A673 (cell line): ENCODE measurements around the gene TRDMT1. TPM values are rescaled to one million over a fixed set of nuclear protein-coding genes. Genes with fewer than 3 reads are reported as not detected.

Experiments used
- BruUV-seq: library from RNA; stranded (reverse); fragments of 400-500 nt; replicated peaks from 2 replicates; lab custom pipeline; 2021; lab: Mats Ljungman, UMichigan
- CTCF ChIA-PET: fragments of 300-600 bp; sonication (Branson Sonifier 250); formaldehyde crosslinking; loops from one replicate; lab custom pipeline; 2022; ENCODE audit warnings: antibody characterized with exemption; lab: Charles Lee
- POLR2A ChIA-PET: fragments of 300-600 bp; sonication (Branson Sonifier 250); formaldehyde crosslinking; loops from one replicate; lab custom pipeline; 2022; ENCODE audit warnings: antibody characterized with exemption; ENCODE audit not compliant: low non-redundant PET; lab: Charles Lee
- DNase-seq: peaks from one replicate; pipeline ENCODE4 v3.0.0-alpha.2; 2015; ENCODE audit warnings: low spot score
- H3K27ac ChIP-seq: fragments of 200-600 bp; sonication (generic); 2 replicates; pipeline ENCODE4 v1.5.1; 2016; ENCODE audit warnings: mixed run types, low read depth, mild to moderate bottlenecking, mixed read lengths, antibody characterized with exemption, low read length; ENCODE audit not compliant: poor library complexity, severe bottlenecking
- H3K27me3 ChIP-seq: fragments of 200-600 bp; sonication (generic); replicated peaks from 2 replicates; pipeline ENCODE4 v1.6.1; 2017; ENCODE audit warnings: mixed run types, low read depth, mild to moderate bottlenecking, mixed read lengths, antibody characterized with exemption, low read length; ENCODE audit not compliant: insufficient read depth, poor library complexity
- H3K36me3 ChIP-seq: fragments of 200-600 bp; sonication (generic); 2 replicates; pipeline ENCODE4 v1.6.1; 2016; ENCODE audit warnings: mixed run types, mild to moderate bottlenecking, mixed read lengths, antibody characterized with exemption, low read length; ENCODE audit not compliant: insufficient read depth, poor library complexity, severe bottlenecking
- H3K4me1 ChIP-seq: fragments of 200-600 bp; sonication (generic); 2 replicates; pipeline ENCODE4 v1.6.1; 2017; ENCODE audit warnings: mixed run types, mild to moderate bottlenecking, mixed read lengths, antibody characterized with exemption, low read length; ENCODE audit not compliant: insufficient read depth, poor library complexity, severe bottlenecking
- H3K4me3 ChIP-seq: fragments of 200-600 bp; sonication (generic); 2 replicates; pipeline ENCODE4 v1.5.1; 2016; ENCODE audit warnings: low read depth, mixed run types, mild to moderate bottlenecking, mixed read lengths, low read length; ENCODE audit not compliant: poor library complexity, severe bottlenecking
- H3K9me3 ChIP-seq: fragments of 200-600 bp; sonication (generic); 2 replicates; pipeline ENCODE4 v1.6.1; 2016; ENCODE audit warnings: mixed run types, low read depth, mild to moderate bottlenecking, mixed read lengths, antibody characterized with exemption, low read length; ENCODE audit not compliant: poor library complexity, severe bottlenecking
- CTCF ChIP-seq: fragments of 300-800, 200-600 bp; sonication (generic); conservative IDR thresholded peaks from 2 replicates; pipeline ENCODE4 v1.5.1; 2017; ENCODE audit warnings: low read depth, mild to moderate bottlenecking, antibody characterized with exemption, low read length, moderate library complexity, mixed read lengths
- EZH2 ChIP-seq: fragments of 200-600 bp; sonication (generic); IDR thresholded peaks from 2 replicates; pipeline ENCODE4 v1.6.1; 2017; ENCODE audit warnings: borderline replicate concordance, low read depth, mild to moderate bottlenecking, mixed read lengths, antibody characterized with exemption, low read length; ENCODE audit not compliant: poor library complexity, severe bottlenecking
- intact Hi-C: fragments of 100-400 bp; cut with micrococcal nuclease; formaldehyde crosslinking; loops from one replicate; pipeline ENCODE4 v1.10.0; 2022; ENCODE audit not compliant: unreplicated experiment
- total RNA-seq: library from RNA; stranded (reverse); gene quantifications from 2 replicates; pipeline ENCODE4 v1.2.3, GENCODE V29; 2021

Gene TRDMT1
- total RNA-seq, 1 experiment from 2014 or later, result 14.0 TPM

- Histone ChIP-seq H3K27me3 (no peaks in the 10 kb centered on the region), H3K4me1 (no peaks in the 10 kb centered on the region), H3K36me3 (no peaks in the 10 kb centered on the region), H3K4me3 (no peak overlapping the region), H3K27ac (no peak overlapping the region), H3K9me3 (no peaks in the 10 kb centered on the region)
- intact Hi-C loops, result no loop called here
- TF ChIP-seq EZH2 (no peak), CTCF (no peak)
- ChIA-PET POLR2A (no interaction called here), CTCF (no interaction called here)
- BruUV-seq, result no TSS peak
- DNase-seq, result no peak
Observed at GRCh38 chr10:17176091-17176490, 25.4 kb downstream of the TRDMT1 start.

GRCh38 chr10:17175551-17175950 lies 25.9 kb downstream of the TRDMT1 start:
- no peak for DNase-seq
- no peak for TF ChIP-seq CTCF
- no TSS peak for BruUV-seq
- Histone ChIP-seq H3K36me3 (no peaks in the 10 kb centered on the region), H3K27ac (no peak overlapping the region), H3K27me3 (no peaks in the 10 kb centered on the region), H3K9me3 (no peaks in the 10 kb centered on the region), H3K4me1 (no peaks in the 10 kb centered on the region), H3K4me3 (no peak overlapping the region)
- ChIA-PET POLR2A (no interaction called here), CTCF (no interaction called here)
- intact Hi-C loops, result no loop called here

GRCh38 chr10:17174626-17175025 lies 26.8 kb downstream of the TRDMT1 start:
- TF ChIP-seq EZH2 (no peak), CTCF (no peak)
- no peaks in the 10 kb centered on the region for H3K36me3 ChIP-seq
- BruUV-seq, result no TSS peak
- H3K4me1 ChIP-seq, result no peaks in the 10 kb centered on the region
- ChIA-PET POLR2A (no interaction called here), CTCF (no interaction called here)
- intact Hi-C loops, result no loop called here
- no peak for DNase-seq
- H3K9me3 ChIP-seq, result no peaks in the 10 kb centered on the region
- no peaks in the 10 kb centered on the region for H3K27me3 ChIP-seq
- H3K27ac ChIP-seq, result no peak overlapping the region
- no peak overlapping the region for H3K4me3 ChIP-seq
